Body of pancreas (tissue), 4 donors: Measurements from ENCODE around the gene PDXP. TPM values are rescaled to one million over a fixed set of nuclear protein-coding genes. Genes with fewer than 3 reads are reported as not detected.

ENCODE experiments used
- ATAC-seq: fragments of 150-250 bp; one replicate; pipeline ENCODE4 v1.9.1; 2016
- DNase-seq, 4 donors: peaks; one replicate each; pipeline ENCODE4 v3.0.0-alpha.2; 2019
- H3K27ac ChIP-seq, 4 donors: fragments of 200-600 bp; sonication (generic); 1 replicate in 3 of 4; 2 replicates in 1 of 4; pipeline versions ENCODE4 v1.5.1 to v1.6.1; 2016 to 2019; ENCODE audit warnings: mild to moderate bottlenecking in 1 of 4, mixed read lengths in 1 of 4, moderate library complexity in 1 of 4
- H3K27me3 ChIP-seq, 2 donors: fragments of 200-600 bp; sonication (generic); one replicate each; pipeline ENCODE4 v1.6.0; 2016; ENCODE audit warnings: mild to moderate bottlenecking in 1 of 2
- H3K36me3 ChIP-seq, 2 donors: fragments of 200-600 bp; sonication (generic); replicated peaks in 1 of 2; 2 replicates each; pipeline ENCODE4 v1.5.1; 2016; ENCODE audit warnings: low read depth in 2 of 2; ENCODE audit not compliant: insufficient read depth in 1 of 2
- H3K4me1 ChIP-seq: fragments of 200-600 bp; sonication (generic); one replicate; pipeline ENCODE4 v1.6.0; 2016
- H3K4me3 ChIP-seq, 2 donors: fragments of 200-600 bp; sonication (generic); 1 replicate in 1 of 2; 2 replicates in 1 of 2; pipeline ENCODE4 v1.5.1; 2016 to 2019
- H3K9me3 ChIP-seq, 3 donors: fragments of 200-600 bp; sonication (generic); 1 replicate in 2 of 3; 2 replicates in 1 of 3; pipeline ENCODE4 v1.5.1; 2016
- POLR2A ChIP-seq, 3 donors: fragments of 450-650 bp; IDR thresholded peaks; one replicate each; pipeline ENCODE4 v1.6.1; 2016; ENCODE audit warnings: antibody characterized with exemption in 3 of 3, mild to moderate bottlenecking in 2 of 3
- WGBS, 2 donors: methylation state at CpG; one replicate each; pipeline ENCODE4 v1.1.5; 2017; 5-methylcytosine and 5-hydroxymethylcytosine counted together
- intact Hi-C: fragments of 100-400 bp; cut with DNase I; formaldehyde crosslinking; loops from one replicate; pipeline ENCODE4 v1.15.1; 2023
- total RNA-seq, 2 donors: library from RNA; depleted of rRNA; stranded (reverse); fragments of >200 nt; gene quantifications; one replicate each; pipeline ENCODE4 v1.1.0, GENCODE V29; 2016
- TF ChIP-seq, protein P1 (sequence below), 7 experiments: fragments of 450-650 bp in 4 of 7; fragments of 200-600 bp in 3 of 7; sonication (generic) in 3 of 7; IDR thresholded peaks; one replicate each; pipeline ENCODE4 v1.5.1; 2016 to 2019; ENCODE audit warnings: antibody characterized with exemption in 7 of 7

Gene PDXP
- total RNA-seq, 2 donors from 2014 or later, result 7.0 to 23.1 TPM

DNA sequence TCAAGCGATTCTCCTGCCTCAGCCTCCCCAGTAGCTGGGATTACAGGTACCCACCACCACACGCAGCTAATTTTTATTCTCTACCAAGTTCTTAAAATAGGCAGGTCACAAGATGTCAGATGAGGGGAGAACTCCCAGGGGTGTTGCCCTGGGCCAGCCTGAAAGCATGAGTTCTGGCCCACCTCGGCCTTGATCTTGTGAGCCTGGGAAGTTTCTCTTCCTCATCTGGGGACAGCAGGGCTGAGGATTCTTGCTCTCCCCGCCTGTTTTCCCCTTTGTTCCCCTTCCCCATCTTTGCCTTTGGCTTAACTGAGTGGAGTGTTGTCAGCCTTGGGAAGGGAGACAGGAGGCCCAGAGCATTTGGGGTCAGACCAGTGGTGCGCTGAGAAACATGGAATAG lies 3.5 kb downstream of the PDXP start:
- H3K27ac ChIP-seq, result peak overlapping the region in 2 of 4 donors; percentile 5 to 52
- no peaks in the 10 kb centered on the region for H3K27me3 ChIP-seq
- intact Hi-C loops, result no loop called here
- DNase-seq (no peak), ATAC-seq (no peak)
- H3K4me3 ChIP-seq, result no peak overlapping the region
- H3K4me1 ChIP-seq, result peaks cover 31% of the 10 kb centered on the region
- TF ChIP-seq POLR2A (IDR thresholded peaks at IDR 0.05), result no peak
- TF ChIP-seq, protein P1, sequence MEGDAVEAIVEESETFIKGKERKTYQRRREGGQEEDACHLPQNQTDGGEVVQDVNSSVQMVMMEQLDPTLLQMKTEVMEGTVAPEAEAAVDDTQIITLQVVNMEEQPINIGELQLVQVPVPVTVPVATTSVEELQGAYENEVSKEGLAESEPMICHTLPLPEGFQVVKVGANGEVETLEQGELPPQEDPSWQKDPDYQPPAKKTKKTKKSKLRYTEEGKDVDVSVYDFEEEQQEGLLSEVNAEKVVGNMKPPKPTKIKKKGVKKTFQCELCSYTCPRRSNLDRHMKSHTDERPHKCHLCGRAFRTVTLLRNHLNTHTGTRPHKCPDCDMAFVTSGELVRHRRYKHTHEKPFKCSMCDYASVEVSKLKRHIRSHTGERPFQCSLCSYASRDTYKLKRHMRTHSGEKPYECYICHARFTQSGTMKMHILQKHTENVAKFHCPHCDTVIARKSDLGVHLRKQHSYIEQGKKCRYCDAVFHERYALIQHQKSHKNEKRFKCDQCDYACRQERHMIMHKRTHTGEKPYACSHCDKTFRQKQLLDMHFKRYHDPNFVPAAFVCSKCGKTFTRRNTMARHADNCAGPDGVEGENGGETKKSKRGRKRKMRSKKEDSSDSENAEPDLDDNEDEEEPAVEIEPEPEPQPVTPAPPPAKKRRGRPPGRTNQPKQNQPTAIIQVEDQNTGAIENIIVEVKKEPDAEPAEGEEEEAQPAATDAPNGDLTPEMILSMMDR (IDR thresholded peaks at IDR 0.05), result no peak
- 77 to 89% methylated on average over 5 of the region's 5 CpGs for WGBS, 2 donors
- H3K9me3 ChIP-seq, result no peaks in the 10 kb centered on the region
- no peaks in the 10 kb centered on the region for H3K36me3 ChIP-seq

- TF ChIP-seq POLR2A (IDR thresholded peaks at IDR 0.05), result no peak
- TF ChIP-seq, protein P1 (IDR thresholded peaks at IDR 0.05), result no peak
- H3K4me1 ChIP-seq, result peaks cover 25% of the 10 kb centered on the region
- no peak for DNase-seq
- no peaks in the 10 kb centered on the region for H3K9me3 ChIP-seq
- no peaks in the 10 kb centered on the region for H3K36me3 ChIP-seq
- no peaks in the 10 kb centered on the region for H3K27me3 ChIP-seq
- intact Hi-C loops, result no loop called here
- WGBS, 2 donors, result 82 to 88% methylated on average over 15 to 16 of the region's 16 CpGs
- no peak for ATAC-seq
- no peak overlapping the region for H3K27ac ChIP-seq
- H3K4me3 ChIP-seq, result no peak overlapping the region
Measured at GRCh38 chr22:37663521-37664140, 5.1 kb downstream of the PDXP start.

DNA sequence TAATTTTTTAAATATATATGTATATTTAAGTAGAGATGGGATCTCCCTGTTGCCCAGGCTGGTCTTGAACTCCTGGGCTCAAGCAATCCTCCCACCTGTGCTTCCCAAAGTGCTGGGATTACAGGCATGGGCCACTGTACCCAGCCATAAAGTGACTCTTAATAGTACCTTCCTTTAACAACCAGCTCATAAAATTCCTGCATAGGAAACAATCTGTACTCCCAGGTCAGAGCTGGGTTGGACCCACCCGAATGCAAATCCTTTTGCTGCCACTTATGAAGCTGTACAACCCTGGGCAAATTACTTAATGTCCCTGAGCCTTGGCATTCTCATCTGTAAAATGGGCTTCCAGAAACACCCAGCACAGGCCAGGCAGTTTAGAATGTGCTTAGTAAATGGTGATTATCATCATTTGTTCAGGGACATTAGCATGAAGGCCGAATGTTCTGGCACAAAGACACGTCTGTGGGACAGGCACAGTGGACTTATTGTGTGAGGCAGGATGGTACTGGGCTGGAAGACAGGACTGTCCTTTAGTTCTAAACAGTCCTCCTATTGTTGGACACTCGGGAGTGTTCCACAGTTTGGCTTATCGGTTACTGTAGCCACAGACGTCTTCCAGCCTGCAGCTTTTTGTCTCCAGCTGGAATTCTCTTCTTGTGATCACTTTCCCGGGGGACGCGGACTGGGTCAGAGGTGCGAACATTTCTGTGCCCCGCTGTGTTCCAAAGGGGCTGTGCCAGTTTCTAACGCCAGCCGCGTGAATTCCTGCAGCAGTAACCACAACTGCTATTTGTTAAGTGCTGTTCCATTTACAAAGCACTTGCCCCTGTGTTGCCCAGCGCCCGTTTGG lies 6.0 kb downstream of the PDXP start:
- H3K4me1 ChIP-seq, result peaks cover 22% of the 10 kb centered on the region
- 56 to 57% methylated on average over 11 to 16 of the region's 16 CpGs for WGBS, 2 donors
- no peak for TF ChIP-seq POLR2A (IDR thresholded peaks at IDR 0.05)
- TF ChIP-seq, protein P1 (IDR thresholded peaks at IDR 0.05), result no peak
- no peak for DNase-seq
- no peaks in the 10 kb centered on the region for H3K9me3 ChIP-seq
- intact Hi-C loops, result no loop called here
- ATAC-seq, result no peak
- no peaks in the 10 kb centered on the region for H3K36me3 ChIP-seq
- H3K27me3 ChIP-seq, result no peaks in the 10 kb centered on the region
- no peak overlapping the region for H3K27ac ChIP-seq
- H3K4me3 ChIP-seq, result no peak overlapping the region

DNA sequence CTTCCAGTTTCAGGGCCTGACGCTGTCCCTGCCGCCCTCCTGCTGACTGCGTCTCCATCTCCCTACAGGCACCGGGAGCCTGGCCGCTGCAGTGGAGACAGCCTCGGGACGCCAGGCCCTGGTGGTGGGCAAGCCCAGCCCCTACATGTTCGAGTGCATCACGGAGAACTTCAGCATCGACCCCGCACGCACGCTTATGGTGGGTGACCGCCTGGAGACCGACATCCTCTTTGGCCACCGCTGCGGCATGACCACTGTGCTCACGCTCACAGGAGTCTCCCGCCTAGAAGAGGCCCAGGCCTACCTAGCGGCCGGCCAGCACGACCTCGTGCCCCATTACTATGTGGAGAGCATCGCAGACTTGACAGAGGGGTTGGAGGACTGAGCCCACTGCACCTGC lies 7.0 kb downstream of the PDXP start:
- DNase-seq (no peak), ATAC-seq (no peak)
- no peaks in the 10 kb centered on the region for H3K27me3 ChIP-seq
- no peak overlapping the region for H3K27ac ChIP-seq
- no peak for TF ChIP-seq POLR2A (IDR thresholded peaks at IDR 0.05)
- TF ChIP-seq, protein P1 (IDR thresholded peaks at IDR 0.05), result no peak
- whole genome bisulfite sequencing, 2 donors, result 93% methylated on average over 23 of the region's 24 CpGs; no CpG with 5 or more reads in 1 of the 2 donors
- intact Hi-C loops, result no loop called here
- H3K36me3 ChIP-seq, result no peaks in the 10 kb centered on the region
- H3K9me3 ChIP-seq, result no peaks in the 10 kb centered on the region
- no peak overlapping the region for H3K4me3 ChIP-seq
- H3K4me1 ChIP-seq, result peaks cover 12% of the 10 kb centered on the region
